ENCODE data around the gene FGD6.
"Not testable (repeated sequence)": the region's sequence is repeated elsewhere in the genome, so short reads cannot be mapped to it uniquely, and the experiment has no call there.

- TF ChIP-seq CTCF, POLR2A (IDR thresholded peaks at IDR 0.05): not testable (repeated sequence)
These were observed 23.9 kb upstream of the FGD6 start for GRCh38 chr12:95241138-95241537.
